CD4-positive, alpha-beta T cell (primary cell): ENCODE results near the gene MFAP1. TPM values are rescaled to one million over a fixed set of nuclear protein-coding genes. Genes with fewer than 3 reads are reported as not detected.

Experiments
- ATAC-seq: fragments of 200-7000 bp; cut with Tn5 transposase; one replicate; pipeline ENCODE4 v1.10.0; 2022; ENCODE audit warnings: mild to moderate bottlenecking; ENCODE audit not compliant: poor library complexity
- CTCF ChIA-PET: fragments of 350-600 bp; sonication (Branson Sonifier 250); formaldehyde crosslinking; loops from one replicate; lab custom pipeline; 2021; ENCODE audit warnings: antibody characterized with exemption, inconsistent platforms; lab: Charles Lee
- POLR2A ChIA-PET: fragments of 350-600 bp; sonication (Branson Sonifier 250); formaldehyde crosslinking; loops from one replicate; lab custom pipeline; 2021; ENCODE audit warnings: antibody characterized with exemption, inconsistent platforms; lab: Charles Lee
- DNase-seq, 14 experiments: peaks; one replicate each; pipeline ENCODE4 v3.0.0-alpha.2; 2013 to 2020; ENCODE audit warnings: mixed read lengths in 2 of 14
- H3K27ac ChIP-seq, 2 donors: one replicate each; pipeline versions ENCODE4 v1.5.1 to v1.7.0; 2013; ENCODE audit warnings: low read length in 2 of 2, low read depth in 1 of 2, mild to moderate bottlenecking in 1 of 2
- H3K27me3 ChIP-seq, 2 experiments: 1 replicate in 1 of 2; 2 replicates in 1 of 2; pipeline versions ENCODE4 v1.6.1 to v1.7.0; 2013; ENCODE audit warnings: low read length in 2 of 2, control low read depth in 1 of 2, mild to moderate bottlenecking in 1 of 2, moderate library complexity in 1 of 2; ENCODE audit not compliant: insufficient read depth in 2 of 2, control insufficient read depth in 1 of 2
- H3K36me3 ChIP-seq: one replicate; pipeline ENCODE4 v1.6.1; 2013; ENCODE audit warnings: low read length, control low read depth; ENCODE audit not compliant: insufficient read depth
- H3K4me1 ChIP-seq: one replicate; pipeline ENCODE4 v1.6.1; 2013; ENCODE audit warnings: low read length, control low read depth; ENCODE audit not compliant: insufficient read depth
- H3K4me3 ChIP-seq: one replicate; pipeline ENCODE4 v1.5.1; 2013; ENCODE audit warnings: mild to moderate bottlenecking, low read length, moderate library complexity
- H3K9me3 ChIP-seq, 2 experiments: 1 replicate in 1 of 2; 2 replicates in 1 of 2; pipeline versions ENCODE4 v1.6.1 to v1.7.0; 2013; ENCODE audit warnings: low read length in 2 of 2, mild to moderate bottlenecking in 2 of 2, control low read depth in 1 of 2, moderate library complexity in 1 of 2; ENCODE audit not compliant: control insufficient read depth in 1 of 2, insufficient read depth in 1 of 2
- H3K27ac Mint-ChIP-seq: one replicate; pipeline ENCODE4 v1.8.0; 2020; ENCODE audit warnings: mixed read lengths
- H3K27me3 Mint-ChIP-seq: one replicate; pipeline ENCODE4 v1.8.0; 2021; ENCODE audit warnings: mixed read lengths
- H3K36me3 Mint-ChIP-seq: one replicate; pipeline ENCODE4 v1.8.0; 2021; ENCODE audit warnings: low read depth, mixed read lengths
- H3K4me1 Mint-ChIP-seq: one replicate; pipeline ENCODE4 v1.8.0; 2021; ENCODE audit warnings: low read depth, mixed read lengths
- H3K4me3 Mint-ChIP-seq: one replicate; pipeline ENCODE4 v1.8.0; 2020; ENCODE audit warnings: mild to moderate bottlenecking, mixed read lengths
- H3K9me3 Mint-ChIP-seq: one replicate; pipeline ENCODE4 v1.8.0; 2020; ENCODE audit warnings: mixed read lengths
- CTCF ChIP-seq: fragments of 200-600 bp; IDR thresholded peaks from one replicate; pipeline ENCODE4 v1.8.0; 2022; ENCODE audit warnings: antibody characterized with exemption, mild to moderate bottlenecking
- intact Hi-C, 2 experiments: fragments of 100-400 bp; cut with DNase I in 1 of 2; cut with micrococcal nuclease in 1 of 2; formaldehyde crosslinking; loops; one replicate each; pipeline versions ENCODE4 v1.15.1 to v1.9.0; 2023 to 2025; cut with DNase I, micrococcal nuclease
- total RNA-seq, 174 experiments: library from RNA in 2 of 174; stranded (reverse) in 2 of 174; gene quantifications; one replicate each; pipeline ENCODE4 v1.2.3 and lab custom pipeline; 2021 to 2026

The MFAP1 gene
- total RNA-seq, 2 experiments from 2014 or later, result 9.4 to 10.6 TPM

GRCh38 chr15:43794269-43795037, 30.0 kb downstream of the MFAP1 start:
- Histone ChIP-seq H3K27ac (peak overlapping the region; percentile 5 to 18), H3K4me1 (peaks cover 45% of the 10 kb centered on the region), H3K9me3 (peaks cover 0 to 4% of the 10 kb centered on the region in 2 experiments), H3K36me3 (peaks cover 51% of the 10 kb centered on the region), H3K4me3 (no peak overlapping the region), H3K27me3 (peaks cover 0 to 3% of the 10 kb centered on the region in 2 experiments)
- no peak for ATAC-seq
- intact Hi-C loops, result loop anchor here (5.0 to 10.0 kb wide), 2 partner anchors 33 to 280 kb away; partner anchors contain the start of genes WDR76 (in 2 of the 2) and MAP1A (in 1 of the 2)
- no peaks in the 10 kb centered on the region for H3K9me3 Mint-ChIP-seq
- ChIA-PET POLR2A (interaction anchor here (1.0 to 6.8 kb wide), 7 partner anchors 18 to 743 kb away, joined by 3 to 55 read pairs (median 5); partner anchors contain the start of genes EIF3J, ELL3 and MFAP1), CTCF (interaction anchor here (0.6 to 1.3 kb wide), 2 partner anchors 9 to 18 kb away, joined by 3 to 4 read pairs; partner anchors contain the start of gene ELL3)
- DNase-seq, result no peak
- peak overlapping the region; percentile 99 for H3K4me3 Mint-ChIP-seq
- peaks cover 78% of the 10 kb centered on the region for H3K4me1 Mint-ChIP-seq
- H3K27ac Mint-ChIP-seq, result peak overlapping the region; percentile 99
- TF ChIP-seq CTCF, result no peak
- H3K36me3 Mint-ChIP-seq, result peaks cover 78% of the 10 kb centered on the region
- H3K27me3 Mint-ChIP-seq, result no peaks in the 10 kb centered on the region

- Histone ChIP-seq H3K27ac (peak overlapping the region; percentile 98 to 99), H3K36me3 (peaks cover 43% of the 10 kb centered on the region), H3K4me1 (peaks cover 38% of the 10 kb centered on the region), H3K9me3 (peaks cover 0 to 4% of the 10 kb centered on the region in 2 experiments), H3K27me3 (peaks cover 0 to 3% of the 10 kb centered on the region in 2 experiments), H3K4me3 (peak overlapping the region; percentile 100)
- ATAC-seq, result no peak
- CTCF ChIA-PET, result interaction anchor here (0.6 to 1.3 kb wide), 2 partner anchors 8 to 17 kb away, joined by 3 to 4 read pairs; partner anchors contain the start of gene ELL3
- no peak for DNase-seq
- POLR2A ChIA-PET, result interaction anchor here (1.4 to 4.4 kb wide), 3 partner anchors 17 to 44 kb away, joined by 5 to 55 read pairs (median 18); partner anchors contain the start of genes ELL3 and MFAP1
- Mint-ChIP-seq H3K4me1 (peaks cover 70% of the 10 kb centered on the region), H3K36me3 (peaks cover 70% of the 10 kb centered on the region), H3K27ac (peak overlapping the region; percentile 99), H3K9me3 (no peaks in the 10 kb centered on the region), H3K27me3 (no peaks in the 10 kb centered on the region), H3K4me3 (peak overlapping the region; percentile 99)
- intact Hi-C loops, result loop anchor here (5.0 to 10.0 kb wide), 2 partner anchors 34 to 279 kb away; partner anchors contain the start of genes WDR76 (in 2 of the 2) and MAP1A (in 1 of the 2)
- TF ChIP-seq CTCF, result no peak
Measured at GRCh38 chr15:43793647-43794046, 30.8 kb downstream of the MFAP1 start.

- Mint-ChIP-seq H3K4me3 (peak overlapping the region; percentile 99), H3K9me3 (no peaks in the 10 kb centered on the region), H3K4me1 (peaks cover 63% of the 10 kb centered on the region), H3K36me3 (peaks cover 63% of the 10 kb centered on the region), H3K27me3 (no peaks in the 10 kb centered on the region), H3K27ac (peak overlapping the region; percentile 99)
- intact Hi-C loops, result loop anchor here (1.0 to 10.0 kb wide), 4 partner anchors 7 to 278 kb away; partner anchors contain the start of genes WDR76 (in 2 of the 2), HYPK (in 1 of the 2), MAP1A (in 1 of the 2) and SERINC4 (in 1 of the 2)
- H3K4me1 ChIP-seq, result peaks cover 38% of the 10 kb centered on the region
- ATAC-seq (no peak), DNase-seq (peak in 6 of 14 experiments; percentile 7 to 68 (median 32))
- H3K27me3 ChIP-seq, result peaks cover 0 to 3% of the 10 kb centered on the region in 2 experiments
- peaks cover 38% of the 10 kb centered on the region for H3K36me3 ChIP-seq
- H3K4me3 ChIP-seq, result peak overlapping the region; percentile 100
- CTCF ChIA-PET, result interaction anchor here (1.3 to 4.8 kb wide), 4 partner anchors 12 to 17 kb away, joined by 3 to 29 read pairs (median 4); partner anchors contain the start of gene ELL3
- peaks cover 0 to 4% of the 10 kb centered on the region in 2 experiments for H3K9me3 ChIP-seq
- H3K27ac ChIP-seq, result peak overlapping the region; percentile 98 to 99
- TF ChIP-seq CTCF, result no peak
- POLR2A ChIA-PET, result interaction anchor here (1.0 to 4.4 kb wide), 6 partner anchors 7 to 43 kb away, joined by 3 to 55 read pairs (median 14); partner anchors contain the start of genes ELL3, HYPK, MFAP1 and SERINC4
Measured at GRCh38 chr15:43792761-43793476, 31.6 kb downstream of the MFAP1 start.
